Activated T-helper 1 cell treated with anti-CD3 and anti-CD28 coated beads, Interleukin-2, amount 50 U/mL, for 16 hours (primary cell): ENCODE results near the gene AP2A2.

Experiments used
- DNase-seq, 2 donors: peaks; one replicate each; pipeline ENCODE4 v3.0.0-alpha.2; 2020; ENCODE audit warnings: low read depth in 1 of 2, low spot score in 1 of 2

The AP2A2 gene

DNA sequence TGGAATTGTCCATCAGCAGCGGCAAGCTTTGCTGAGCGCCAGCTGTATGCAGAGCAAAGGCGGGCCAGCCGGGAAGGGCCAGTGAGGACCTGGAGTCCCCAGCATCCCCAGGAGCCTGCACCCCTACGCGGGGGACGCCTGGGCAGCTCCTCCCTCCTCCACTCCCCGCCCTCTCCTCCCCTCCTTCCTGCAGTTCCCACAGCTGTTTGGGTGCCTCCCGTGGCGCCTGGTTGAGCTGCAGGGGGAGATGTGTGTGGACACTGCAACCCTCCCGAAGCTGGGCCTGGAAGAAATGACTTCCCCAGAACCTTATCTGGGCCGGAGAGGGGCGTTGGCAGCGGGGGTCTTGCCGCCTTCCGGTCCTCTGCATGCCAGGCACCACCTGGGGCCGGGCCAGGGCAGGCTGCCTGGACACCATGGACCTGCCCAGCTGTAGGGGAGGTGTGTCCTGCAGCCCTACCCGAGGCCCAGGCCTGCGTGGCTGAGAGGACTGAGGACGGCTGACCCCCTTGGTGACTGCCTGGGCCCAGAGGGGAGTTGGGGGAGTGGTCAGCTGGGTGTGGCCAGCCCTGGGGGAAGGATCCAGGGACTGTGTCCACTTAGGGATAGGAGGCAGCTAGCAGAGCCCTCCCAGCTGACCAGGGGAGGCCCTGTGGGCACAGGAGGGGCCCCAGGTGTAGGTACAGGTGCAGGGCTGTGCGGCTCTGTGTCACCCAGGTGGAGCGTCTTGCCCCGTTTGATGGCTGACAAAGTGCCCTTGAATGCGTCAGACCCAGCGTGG, 127.6 kb downstream of the AP2A2 start:
- DNase-seq = no peak

GRCh38 chr11:1054143-1055108, 128.8 kb downstream of the AP2A2 start:
- no peak for DNase-seq

DNA sequence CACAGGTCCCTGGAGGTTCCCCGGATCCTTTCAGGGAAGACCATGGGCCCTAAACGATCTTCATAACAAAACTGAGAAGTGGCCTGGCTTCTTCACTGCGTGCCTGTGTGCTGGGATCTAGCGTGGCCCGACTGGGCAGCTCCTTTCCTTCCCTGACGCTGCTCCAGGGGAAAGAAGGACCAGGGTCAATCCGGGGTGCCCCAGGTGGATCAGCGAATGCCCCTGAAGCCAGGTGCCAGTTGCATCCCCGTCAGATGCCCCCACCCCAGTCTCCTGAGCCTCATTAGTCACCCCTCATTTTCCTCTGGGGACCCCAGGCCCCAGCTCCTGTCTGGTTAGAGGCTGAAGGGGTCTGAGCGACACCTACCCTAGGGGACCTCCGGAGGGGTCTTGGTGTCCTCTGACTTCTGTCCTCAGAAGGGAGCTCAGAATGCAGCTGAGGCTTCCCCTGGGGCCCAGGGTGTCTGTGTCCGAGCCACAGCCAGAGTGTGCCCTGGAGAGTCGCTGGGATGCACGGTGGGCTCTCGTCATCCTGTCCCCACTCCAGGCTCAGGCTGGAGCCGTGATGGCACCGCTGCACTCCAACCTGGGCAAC, 129.5 kb downstream of the AP2A2 start:
- no peak for DNase-seq

- no peak for DNase-seq
Measured at GRCh38 chr11:1055990-1056771, 130.5 kb downstream of the AP2A2 start.

DNA sequence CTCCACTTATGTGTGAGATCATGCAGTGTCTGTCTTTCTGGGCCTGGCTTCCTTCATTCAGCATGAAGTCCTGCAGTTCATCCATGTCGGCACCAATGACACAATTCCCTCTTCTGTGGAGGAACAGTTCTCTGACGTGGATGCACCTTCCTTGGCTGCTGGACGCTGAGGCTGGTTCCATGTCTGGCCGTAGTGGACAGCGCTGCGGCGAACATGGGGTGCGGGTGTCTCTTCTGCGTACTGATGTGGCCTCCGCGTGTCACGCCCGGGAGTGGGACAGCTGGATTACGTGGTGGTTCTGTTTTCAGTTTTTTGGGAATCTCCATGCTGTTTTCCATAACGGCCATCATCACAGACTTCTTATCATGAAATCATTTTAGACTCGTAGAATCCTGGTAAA, 132.1 kb downstream of the AP2A2 start:
- no peak for DNase-seq

DNA sequence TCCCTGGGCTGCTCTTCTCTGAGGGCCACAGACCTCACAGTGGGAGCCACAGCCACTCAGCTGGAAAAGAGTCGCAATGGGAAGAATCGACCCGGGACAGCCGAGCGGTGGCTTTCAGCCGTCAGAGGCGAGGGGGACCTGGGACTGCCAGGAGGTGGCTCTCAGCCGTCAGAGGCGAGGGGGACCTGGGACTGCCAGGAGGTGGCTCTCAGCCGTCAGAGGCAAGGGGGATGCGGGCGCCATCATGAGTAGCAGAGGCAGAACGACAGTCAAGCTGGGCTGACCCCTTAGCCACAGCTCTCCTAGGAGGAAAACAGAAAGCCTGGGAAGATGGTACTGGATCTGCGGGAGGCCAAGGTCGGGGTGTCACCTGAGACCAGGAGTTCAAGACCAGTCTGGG, 134.1 kb downstream of the AP2A2 start:
- no peak for DNase-seq

- no peak for DNase-seq
Measured at GRCh38 chr11:1060410-1060809, 134.7 kb downstream of the AP2A2 start.

DNA sequence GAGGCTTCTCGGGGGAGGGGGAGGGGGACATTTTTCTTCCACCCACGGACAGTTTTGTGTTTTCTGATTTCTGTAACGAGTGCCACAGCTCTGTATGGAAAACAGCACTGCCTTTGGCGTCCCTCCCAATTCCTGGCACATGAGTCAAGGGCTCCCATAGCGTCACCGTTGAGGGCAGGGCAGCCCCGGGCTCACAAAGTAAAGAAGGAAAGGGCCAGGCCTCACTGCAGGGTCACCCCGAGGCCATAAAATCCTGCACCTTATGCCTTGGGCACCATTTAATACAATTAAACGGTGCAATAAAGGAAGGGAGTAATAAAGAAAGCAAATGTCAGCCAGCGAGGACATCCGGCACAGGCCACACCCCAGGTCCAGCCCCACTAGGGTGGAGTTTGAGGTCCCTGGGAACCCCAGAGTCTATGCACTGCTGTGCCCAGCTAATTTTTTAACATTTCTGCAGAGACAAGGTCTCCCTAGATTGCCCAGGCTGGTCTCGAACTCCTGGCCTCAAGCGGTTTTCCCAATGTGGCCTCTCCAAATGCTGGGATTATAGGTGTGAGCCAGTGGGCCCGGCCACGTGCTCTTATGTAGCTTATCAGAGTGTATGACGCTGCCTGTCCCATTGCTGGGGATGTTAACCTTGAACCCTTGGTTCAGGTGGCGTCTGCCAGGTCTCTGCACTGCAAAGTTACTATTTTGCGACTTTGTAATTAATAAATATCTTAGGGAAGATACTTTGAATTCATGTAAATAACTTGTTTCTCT, 135.4 kb downstream of the AP2A2 start:
- no peak for DNase-seq
